ENCODE data around the gene TTYH1.

- TF ChIP-seq, protein P1, sequence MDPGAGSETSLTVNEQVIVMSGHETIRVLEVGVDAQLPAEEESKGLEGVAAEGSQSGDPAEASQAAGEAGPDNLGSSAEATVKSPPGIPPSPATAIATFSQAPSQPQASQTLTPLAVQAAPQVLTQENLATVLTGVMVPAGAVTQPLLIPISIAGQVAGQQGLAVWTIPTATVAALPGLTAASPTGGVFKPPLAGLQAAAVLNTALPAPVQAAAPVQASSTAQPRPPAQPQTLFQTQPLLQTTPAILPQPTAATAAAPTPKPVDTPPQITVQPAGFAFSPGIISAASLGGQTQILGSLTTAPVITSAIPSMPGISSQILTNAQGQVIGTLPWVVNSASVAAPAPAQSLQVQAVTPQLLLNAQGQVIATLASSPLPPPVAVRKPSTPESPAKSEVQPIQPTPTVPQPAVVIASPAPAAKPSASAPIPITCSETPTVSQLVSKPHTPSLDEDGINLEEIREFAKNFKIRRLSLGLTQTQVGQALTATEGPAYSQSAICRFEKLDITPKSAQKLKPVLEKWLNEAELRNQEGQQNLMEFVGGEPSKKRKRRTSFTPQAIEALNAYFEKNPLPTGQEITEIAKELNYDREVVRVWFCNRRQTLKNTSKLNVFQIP (CRISPR knock-in tag; IDR thresholded peaks at IDR 0.05; ENCODE audit: borderline replicate concordance, low read depth), result no peak
- no peak for TF ChIP-seq PPARA (CRISPR knock-in tag; IDR thresholded peaks at IDR 0.05; ENCODE audit: borderline replicate concordance)
- no peak for TF ChIP-seq CREB5 (CRISPR knock-in tag; IDR thresholded peaks at IDR 0.05; ENCODE audit: low read depth)
- TF ChIP-seq ZNF565 (CRISPR knock-in tag; conservative IDR thresholded peaks at IDR 0.05; ENCODE audit: low read depth), result no peak
Observed at GRCh38 chr19:54420383-54421168, 5.3 kb downstream of the TTYH1 start.
